Endothelial cell of coronary artery (primary cell): ENCODE results near the gene SLC16A14. TPM values are rescaled to one million over a fixed set of nuclear protein-coding genes. Genes with fewer than 3 reads are reported as not detected.

Experiments
- total RNA-seq: library from RNA; depleted of rRNA; stranded (reverse); fragments of >200 nt; gene quantifications from 2 replicates; pipeline ENCODE4 v1.2.3, GENCODE V29; 2014

SLC16A14 gene
- 0.09 and 0.18 TPM in 2 replicates for total RNA-seq

GRCh38 chr2:230068651-230069055 is at the start of gene SLC16A14:
TSS of gene SLC16A14 (minus strand) at chr2:230068924. CDS start at chr2:230059352, 9,572 bp downstream.

Other genes with a start within 250 kb of the SLC16A14 start
- gene TRIP12, start 146.9 kb downstream of the SLC16A14 start, total RNA-seq = 290 and 370 TPM in 2 replicates
- gene FBXO36, start 146.4 kb downstream of the SLC16A14 start, total RNA-seq = 0.75 and 1.4 TPM in 2 replicates
- gene SP110, start 151.1 kb upstream of the SLC16A14 start, total RNA-seq = 4.0 and 10.0 TPM in 2 replicates
- 0.28 TPM in 1 of 2 replicates, not detected in the other for gene SP140, start 156.8 kb upstream of the SLC16A14 start, total RNA-seq